Peyer's patch (tissue), 4 donors: ENCODE results near the gene THRAP3.

Experiments used
- CTCF ChIP-seq, 6 experiments: fragments of 450-650 bp in 4 of 6; fragments of 200-600 bp in 2 of 6; sonication (generic) in 1 of 6; IDR thresholded peaks; one replicate each; pipeline ENCODE4 v1.5.1; 2017 to 2019; ENCODE audit warnings: antibody characterized with exemption in 6 of 6, mild to moderate bottlenecking in 3 of 6, moderate library complexity in 1 of 6
- POLR2A ChIP-seq, 2 donors: fragments of 450-650 bp; IDR thresholded peaks; one replicate each; pipeline ENCODE4 v1.5.1; 2017; ENCODE audit warnings: antibody characterized with exemption in 2 of 2, mild to moderate bottlenecking in 2 of 2, moderate library complexity in 2 of 2

- TF ChIP-seq CTCF (IDR thresholded peaks at IDR 0.05), result no peak
- TF ChIP-seq POLR2A (IDR thresholded peaks at IDR 0.05), result no peak
These were observed 48.8 kb upstream of the THRAP3 start for GRCh38 chr1:36175137-36176095.
